ENCODE results near the gene CCDC24.

Gene CCDC24

GRCh38 chr1:44044071-44044801, 52.8 kb downstream of the CCDC24 start:
- DNase-seq = no peak

GRCh38 chr1:44045064-44045463, 53.7 kb downstream of the CCDC24 start:
- no peak for DNase-seq
